ENCODE data around the gene RAB3GAP2.

DNA sequence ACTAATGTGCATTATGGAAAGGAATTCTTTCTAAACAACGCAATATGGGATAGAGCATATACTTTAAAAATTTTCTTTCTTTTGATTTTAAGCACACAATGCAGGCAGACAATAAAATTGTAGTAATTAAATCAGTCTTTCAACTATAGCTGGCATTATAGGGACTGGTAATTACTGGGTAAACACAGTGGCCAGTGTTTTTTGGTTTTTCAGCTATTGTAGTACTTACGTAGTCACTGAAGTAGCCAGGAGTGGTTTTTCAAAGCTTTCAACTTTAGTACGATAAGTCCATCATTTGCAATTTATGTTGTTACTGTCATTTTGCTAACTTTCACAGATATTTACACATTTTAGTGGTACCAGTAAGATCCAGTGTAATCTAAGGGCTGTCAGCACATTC, 50.6 kb downstream of the RAB3GAP2 start:
- TF ChIP-seq, protein P1, sequence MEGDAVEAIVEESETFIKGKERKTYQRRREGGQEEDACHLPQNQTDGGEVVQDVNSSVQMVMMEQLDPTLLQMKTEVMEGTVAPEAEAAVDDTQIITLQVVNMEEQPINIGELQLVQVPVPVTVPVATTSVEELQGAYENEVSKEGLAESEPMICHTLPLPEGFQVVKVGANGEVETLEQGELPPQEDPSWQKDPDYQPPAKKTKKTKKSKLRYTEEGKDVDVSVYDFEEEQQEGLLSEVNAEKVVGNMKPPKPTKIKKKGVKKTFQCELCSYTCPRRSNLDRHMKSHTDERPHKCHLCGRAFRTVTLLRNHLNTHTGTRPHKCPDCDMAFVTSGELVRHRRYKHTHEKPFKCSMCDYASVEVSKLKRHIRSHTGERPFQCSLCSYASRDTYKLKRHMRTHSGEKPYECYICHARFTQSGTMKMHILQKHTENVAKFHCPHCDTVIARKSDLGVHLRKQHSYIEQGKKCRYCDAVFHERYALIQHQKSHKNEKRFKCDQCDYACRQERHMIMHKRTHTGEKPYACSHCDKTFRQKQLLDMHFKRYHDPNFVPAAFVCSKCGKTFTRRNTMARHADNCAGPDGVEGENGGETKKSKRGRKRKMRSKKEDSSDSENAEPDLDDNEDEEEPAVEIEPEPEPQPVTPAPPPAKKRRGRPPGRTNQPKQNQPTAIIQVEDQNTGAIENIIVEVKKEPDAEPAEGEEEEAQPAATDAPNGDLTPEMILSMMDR (conservative IDR thresholded peaks at IDR 0.05; ENCODE audit: low read length), result no peak
- no peak for TF ChIP-seq EZH2phosphoT487 (IDR thresholded peaks at IDR 0.05; ENCODE audit: borderline replicate concordance)
